HEK293 (cell line): ENCODE results near the gene TMSB4X.

Experiments used
- REST ChIP-seq: fragments of 450-650 bp; formaldehyde crosslinking; IDR thresholded peaks from 2 replicates; pipeline ENCODE4 v1.5.1; 2016; ENCODE audit warnings: missing biosample characterization, missing genetic modification characterization
- YY1 ChIP-seq: fragments of 450-650 bp; formaldehyde crosslinking; IDR thresholded peaks from 2 replicates; pipeline ENCODE4 v1.5.1; 2018; ENCODE audit warnings: missing biosample characterization, missing genetic modification characterization
- ZNF121 ChIP-seq: fragments of 450-650 bp; formaldehyde crosslinking; IDR thresholded peaks from 2 replicates; pipeline ENCODE4 v1.5.1; 2016; ENCODE audit warnings: missing biosample characterization, missing genetic modification characterization
- ZNF132 ChIP-seq: fragments of 450-650 bp; formaldehyde crosslinking; IDR thresholded peaks from 2 replicates; pipeline ENCODE4 v1.5.1; 2017; ENCODE audit warnings: missing biosample characterization, missing genetic modification characterization, borderline replicate concordance
- ZNF585B ChIP-seq: fragments of 450-650 bp; formaldehyde crosslinking; IDR thresholded peaks from 2 replicates; pipeline ENCODE4 v1.5.1; 2016; ENCODE audit warnings: missing biosample characterization, missing genetic modification characterization
- TF ChIP-seq, protein P1 (sequence below): fragments of 450-650 bp; formaldehyde crosslinking; IDR thresholded peaks from 2 replicates; pipeline ENCODE4 v1.5.1; 2016; ENCODE audit warnings: missing biosample characterization, missing genetic modification characterization
- TF ChIP-seq, protein P2 (sequence below): fragments of 450-650 bp; formaldehyde crosslinking; IDR thresholded peaks from 2 replicates; pipeline ENCODE4 v1.5.1; 2016; ENCODE audit warnings: missing biosample characterization, missing genetic modification characterization, borderline replicate concordance

DNA sequence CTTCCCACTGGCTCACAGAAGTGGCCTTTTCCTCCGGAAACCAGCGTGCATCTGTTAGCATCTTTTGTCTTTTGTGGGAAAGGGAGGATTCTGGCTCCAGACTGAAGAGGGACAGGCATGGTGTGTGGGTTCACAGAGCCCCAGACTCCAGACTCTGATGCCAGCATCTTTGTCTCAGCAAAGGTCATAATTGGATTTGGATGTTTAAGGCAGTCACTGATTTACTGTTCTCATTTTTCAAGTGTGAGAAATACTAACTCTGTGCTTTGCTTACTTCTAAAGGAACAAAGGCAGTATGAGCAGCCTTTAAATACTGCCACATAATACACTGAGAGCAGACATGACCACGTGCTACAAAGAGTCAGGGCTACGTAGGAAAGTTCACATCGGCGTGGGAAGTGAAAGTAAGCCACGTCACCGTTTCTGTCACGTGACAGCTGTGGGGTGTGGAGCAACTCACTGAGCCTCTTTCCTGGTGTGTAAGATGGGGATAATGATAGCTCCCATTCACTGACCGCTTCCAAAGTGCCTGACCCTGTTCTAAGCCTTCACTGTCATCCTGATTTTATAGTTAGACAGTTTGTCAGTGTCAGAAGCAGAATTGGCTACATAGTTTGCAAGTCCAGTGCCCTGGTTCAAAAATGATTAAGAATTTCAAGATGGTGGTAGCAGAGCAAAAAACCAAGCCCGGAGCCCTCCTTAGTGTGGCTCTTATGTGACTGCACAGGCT, 24.8 kb upstream of the TMSB4X start:
- TF ChIP-seq, protein P1, sequence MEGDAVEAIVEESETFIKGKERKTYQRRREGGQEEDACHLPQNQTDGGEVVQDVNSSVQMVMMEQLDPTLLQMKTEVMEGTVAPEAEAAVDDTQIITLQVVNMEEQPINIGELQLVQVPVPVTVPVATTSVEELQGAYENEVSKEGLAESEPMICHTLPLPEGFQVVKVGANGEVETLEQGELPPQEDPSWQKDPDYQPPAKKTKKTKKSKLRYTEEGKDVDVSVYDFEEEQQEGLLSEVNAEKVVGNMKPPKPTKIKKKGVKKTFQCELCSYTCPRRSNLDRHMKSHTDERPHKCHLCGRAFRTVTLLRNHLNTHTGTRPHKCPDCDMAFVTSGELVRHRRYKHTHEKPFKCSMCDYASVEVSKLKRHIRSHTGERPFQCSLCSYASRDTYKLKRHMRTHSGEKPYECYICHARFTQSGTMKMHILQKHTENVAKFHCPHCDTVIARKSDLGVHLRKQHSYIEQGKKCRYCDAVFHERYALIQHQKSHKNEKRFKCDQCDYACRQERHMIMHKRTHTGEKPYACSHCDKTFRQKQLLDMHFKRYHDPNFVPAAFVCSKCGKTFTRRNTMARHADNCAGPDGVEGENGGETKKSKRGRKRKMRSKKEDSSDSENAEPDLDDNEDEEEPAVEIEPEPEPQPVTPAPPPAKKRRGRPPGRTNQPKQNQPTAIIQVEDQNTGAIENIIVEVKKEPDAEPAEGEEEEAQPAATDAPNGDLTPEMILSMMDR, result no peak
- TF ChIP-seq ZNF585B (tag by site-specific recombination), result no peak
- TF ChIP-seq REST (tag by site-specific recombination), result no peak
- TF ChIP-seq, protein P2, sequence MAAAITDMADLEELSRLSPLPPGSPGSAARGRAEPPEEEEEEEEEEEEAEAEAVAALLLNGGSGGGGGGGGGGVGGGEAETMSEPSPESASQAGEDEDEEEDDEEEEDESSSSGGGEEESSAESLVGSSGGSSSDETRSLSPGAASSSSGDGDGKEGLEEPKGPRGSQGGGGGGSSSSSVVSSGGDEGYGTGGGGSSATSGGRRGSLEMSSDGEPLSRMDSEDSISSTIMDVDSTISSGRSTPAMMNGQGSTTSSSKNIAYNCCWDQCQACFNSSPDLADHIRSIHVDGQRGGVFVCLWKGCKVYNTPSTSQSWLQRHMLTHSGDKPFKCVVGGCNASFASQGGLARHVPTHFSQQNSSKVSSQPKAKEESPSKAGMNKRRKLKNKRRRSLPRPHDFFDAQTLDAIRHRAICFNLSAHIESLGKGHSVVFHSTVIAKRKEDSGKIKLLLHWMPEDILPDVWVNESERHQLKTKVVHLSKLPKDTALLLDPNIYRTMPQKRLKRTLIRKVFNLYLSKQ (tag by site-specific recombination), result no peak
- TF ChIP-seq ZNF121 (tag by site-specific recombination), result no peak
- no peak for TF ChIP-seq YY1 (tag by site-specific recombination)
- no peak for TF ChIP-seq ZNF132 (tag by site-specific recombination)
